ENCODE results near the gene TPK1.

DNA sequence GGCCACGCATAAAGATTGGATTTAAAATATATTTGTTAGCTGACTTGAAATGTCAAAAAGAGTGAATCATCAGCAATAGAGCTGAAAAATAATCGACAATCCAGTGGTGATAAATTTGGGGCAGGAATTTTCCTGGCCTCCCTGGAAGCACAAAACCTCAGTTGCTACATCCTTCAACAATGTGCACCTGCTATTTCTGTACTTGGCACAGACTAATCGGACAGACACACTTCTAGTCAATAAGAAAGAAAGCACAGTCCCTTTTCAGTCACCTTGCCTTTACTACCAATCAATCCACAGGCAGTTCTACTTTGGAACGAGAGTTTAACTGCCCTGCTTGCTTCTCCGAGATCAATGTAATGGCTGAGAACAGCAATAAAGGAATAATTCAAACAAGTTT, 335.6 kb downstream of the TPK1 start:
- TF ChIP-seq POLR2A (IDR thresholded peaks at IDR 0.05; ENCODE audit: low read depth, low read length) (no peak), TAF1 (IDR thresholded peaks at IDR 0.05; ENCODE audit: borderline replicate concordance, low read depth, low read length) (no peak)

All from GM12892 (cell line).